Muscle of leg (tissue), 9 donors: ENCODE data around the gene HNRNPLL. TPM values are rescaled to one million over a fixed set of nuclear protein-coding genes. Genes with fewer than 3 reads are reported as not detected.

Experiments used
- polyA plus RNA-seq, 8 donors: library from polyadenylated mRNA; unstranded; fragments of 120-200 nt; gene quantifications; one replicate each; pipeline versions ENCODE4 v1.2.1 to v1.2.3, GENCODE V29; 2013; ENCODE audit warnings: inconsistent platforms in 1 of 8, low replicate concordance in 1 of 8; ENCODE audit not compliant: insufficient read length in 8 of 8, insufficient read depth in 1 of 8
- total RNA-seq: library from RNA; stranded (reverse); fragments of 120-200 nt; gene quantifications from one replicate; pipeline ENCODE4 v1.2.4, GENCODE V29; 2013

Gene HNRNPLL
- total and polyA plus RNA-seq, 9 donors, result 33.0 to 44.7 (median 36.5) TPM

Other genes starting within 250 kb of the HNRNPLL start
- 44.1 TPM for gene ATL2, start 225.7 kb downstream of the HNRNPLL start, total RNA-seq
- 10 to 100 TPM; 28.1 to 37.9 (median 31.7) TPM for gene ATL2, start 225.7 kb downstream of the HNRNPLL start, polyA plus RNA-seq
- 12.7 TPM for gene GALM, start 63.2 kb upstream of the HNRNPLL start, total RNA-seq
- gene GALM, start 63.2 kb upstream of the HNRNPLL start, polyA plus RNA-seq, result 10 to 100 TPM in 7 of 8 donors, 1 to 10 TPM in 1; 9.4 to 15.0 (median 12.4) TPM
- 92.9 TPM for gene SRSF7, start 148.4 kb upstream of the HNRNPLL start, total RNA-seq
- 100 to 1,000 TPM; 119 to 155 (median 122) TPM for gene SRSF7, start 148.4 kb upstream of the HNRNPLL start, polyA plus RNA-seq
- gene GEMIN6, start 175.3 kb upstream of the HNRNPLL start, total RNA-seq, result 16.5 TPM
- 10 to 100 TPM; 11.8 to 16.7 (median 13.2) TPM for gene GEMIN6, start 175.3 kb upstream of the HNRNPLL start, polyA plus RNA-seq